Sigmoid colon (tissue), 4 donors: Measurements from ENCODE around the gene ISOC1.

Experiments used
- EP300 ChIP-seq, 4 donors: sonication (generic); formaldehyde crosslinking; IDR thresholded peaks; one replicate each; pipeline ENCODE4 v1.6.1; 2017; ENCODE audit warnings: antibody characterized with exemption in 4 of 4
- POLR2A ChIP-seq, 2 donors: fragments of 450-650 bp; IDR thresholded peaks; one replicate each; pipeline ENCODE4 v1.6.1; 2016; ENCODE audit warnings: antibody characterized with exemption in 2 of 2, mild to moderate bottlenecking in 2 of 2, moderate library complexity in 2 of 2
- POLR2AphosphoS5 ChIP-seq, 4 donors: sonication (generic); formaldehyde crosslinking; IDR thresholded peaks; one replicate each; pipeline ENCODE4 v1.6.1; 2017; ENCODE audit warnings: antibody characterized with exemption in 4 of 4
- TF ChIP-seq, protein P1 (sequence below), 4 experiments: fragments of 450-650 bp in 3 of 4; fragments of 200-600 bp in 1 of 4; IDR thresholded peaks; one replicate each; pipeline ENCODE4 v1.5.1; 2016 to 2019; ENCODE audit warnings: antibody characterized with exemption in 4 of 4, mild to moderate bottlenecking in 3 of 4, moderate library complexity in 2 of 4

DNA sequence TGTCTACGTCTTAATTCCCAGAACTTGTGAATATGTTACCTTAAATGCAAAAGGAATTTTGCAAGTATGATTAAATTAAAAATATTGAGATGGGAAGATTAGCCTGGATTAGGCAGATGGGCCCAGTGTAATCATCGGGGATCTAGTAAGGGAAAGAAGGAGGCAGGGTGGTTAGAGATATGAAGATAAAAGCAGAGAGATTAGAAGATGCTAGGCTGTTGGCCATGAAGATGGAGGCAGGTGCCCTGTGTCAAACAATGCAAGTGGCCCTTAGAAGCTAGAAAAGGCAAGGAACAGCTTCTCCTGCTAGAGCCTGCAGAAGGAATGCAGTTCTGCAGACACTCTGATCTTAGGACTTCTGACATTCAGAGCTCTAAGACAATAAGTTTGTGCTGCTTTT, 28.8 kb upstream of the ISOC1 start:
- TF ChIP-seq POLR2A (IDR thresholded peaks at IDR 0.05) (no peak), POLR2AphosphoS5 (IDR thresholded peaks at IDR 0.05) (no peak), EP300 (IDR thresholded peaks at IDR 0.05) (no peak)
- TF ChIP-seq, protein P1, sequence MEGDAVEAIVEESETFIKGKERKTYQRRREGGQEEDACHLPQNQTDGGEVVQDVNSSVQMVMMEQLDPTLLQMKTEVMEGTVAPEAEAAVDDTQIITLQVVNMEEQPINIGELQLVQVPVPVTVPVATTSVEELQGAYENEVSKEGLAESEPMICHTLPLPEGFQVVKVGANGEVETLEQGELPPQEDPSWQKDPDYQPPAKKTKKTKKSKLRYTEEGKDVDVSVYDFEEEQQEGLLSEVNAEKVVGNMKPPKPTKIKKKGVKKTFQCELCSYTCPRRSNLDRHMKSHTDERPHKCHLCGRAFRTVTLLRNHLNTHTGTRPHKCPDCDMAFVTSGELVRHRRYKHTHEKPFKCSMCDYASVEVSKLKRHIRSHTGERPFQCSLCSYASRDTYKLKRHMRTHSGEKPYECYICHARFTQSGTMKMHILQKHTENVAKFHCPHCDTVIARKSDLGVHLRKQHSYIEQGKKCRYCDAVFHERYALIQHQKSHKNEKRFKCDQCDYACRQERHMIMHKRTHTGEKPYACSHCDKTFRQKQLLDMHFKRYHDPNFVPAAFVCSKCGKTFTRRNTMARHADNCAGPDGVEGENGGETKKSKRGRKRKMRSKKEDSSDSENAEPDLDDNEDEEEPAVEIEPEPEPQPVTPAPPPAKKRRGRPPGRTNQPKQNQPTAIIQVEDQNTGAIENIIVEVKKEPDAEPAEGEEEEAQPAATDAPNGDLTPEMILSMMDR (IDR thresholded peaks at IDR 0.05) = no peak
